DOHH2 (cell line): ENCODE results near the gene AMH.

Experiments
- H3F3A ChIP-seq: fragments of 200-600 bp; sonication (generic), shearing (Covaris generic); 2 replicates; pipeline ENCODE4 v1.6.0; 2016; ENCODE audit warnings: antibody characterized with exemption, mild to moderate bottlenecking; ENCODE audit not compliant: control insufficient read depth, insufficient read depth
- H3K27ac ChIP-seq: fragments of 200-600 bp; sonication (generic); 2 replicates; pipeline ENCODE4 v1.5.1; 2014; ENCODE audit warnings: low read depth, mild to moderate bottlenecking, low read length, moderate library complexity
- H3K27me3 ChIP-seq: fragments of 200-600 bp; sonication (generic); 2 replicates; pipeline ENCODE4 v1.6.1; 2014; ENCODE audit warnings: mild to moderate bottlenecking, low read length, mixed read lengths; ENCODE audit not compliant: control insufficient read depth
- H3K36me3 ChIP-seq: fragments of 200-600 bp; sonication (generic); 2 replicates; pipeline ENCODE4 v1.6.1; 2014; ENCODE audit warnings: mild to moderate bottlenecking, low read length, moderate library complexity, mixed read lengths; ENCODE audit not compliant: control insufficient read depth
- H3K4me1 ChIP-seq: fragments of 200-600 bp; sonication (generic); 2 replicates; pipeline ENCODE4 v1.6.1; 2014; ENCODE audit warnings: mild to moderate bottlenecking, low read length, mixed read lengths; ENCODE audit not compliant: control insufficient read depth
- H3K4me2 ChIP-seq: fragments of 200-600 bp; sonication (generic); 2 replicates; pipeline ENCODE4 v1.6.0; 2014; ENCODE audit warnings: mild to moderate bottlenecking, low read length, moderate library complexity
- H3K4me3 ChIP-seq: fragments of 200-600 bp; sonication (generic); 2 replicates; pipeline ENCODE4 v1.5.1; 2014; ENCODE audit warnings: mild to moderate bottlenecking, low read length, mixed read lengths
- H3K79me2 ChIP-seq: fragments of 200-600 bp; sonication (generic); 2 replicates; pipeline ENCODE4 v1.6.1; 2014; ENCODE audit warnings: mild to moderate bottlenecking, low read length, mixed read lengths; ENCODE audit not compliant: control insufficient read depth
- H3K9me2 ChIP-seq: fragments of 200-600 bp; sonication (generic); replicated peaks from 2 replicates; pipeline ENCODE4 v1.6.1; 2014; ENCODE audit warnings: mild to moderate bottlenecking, low read length, mixed read lengths; ENCODE audit not compliant: control insufficient read depth
- H3K9me3 ChIP-seq: fragments of 200-600 bp; sonication (generic); 2 replicates; pipeline ENCODE4 v1.6.1; 2014; ENCODE audit warnings: antibody characterized with exemption, low read length, mixed read lengths; ENCODE audit not compliant: control insufficient read depth, insufficient read depth
- H4K20me1 ChIP-seq: fragments of 200-600 bp; sonication (generic); 2 replicates; pipeline ENCODE4 v1.6.0; 2014; ENCODE audit warnings: low read depth, mild to moderate bottlenecking, antibody characterized with exemption, low read length, moderate library complexity; ENCODE audit not compliant: control insufficient read depth, insufficient read depth
- EZH2phosphoT487 ChIP-seq: fragments of 200-600 bp; sonication (generic); IDR thresholded peaks from 2 replicates; pipeline ENCODE4 v1.6.1; 2017; ENCODE audit warnings: borderline replicate concordance, mild to moderate bottlenecking, antibody characterized with exemption, low read length, moderate library complexity, mixed read lengths
- TF ChIP-seq, protein P1 (sequence below): fragments of 200-600 bp; sonication (generic); IDR thresholded peaks from one replicate; pipeline ENCODE4 v1.5.1; 2014; ENCODE audit warnings: antibody characterized with exemption, mild to moderate bottlenecking, low read depth, low read length; ENCODE audit not compliant: poor library complexity, severe bottlenecking

The AMH gene

DNA sequence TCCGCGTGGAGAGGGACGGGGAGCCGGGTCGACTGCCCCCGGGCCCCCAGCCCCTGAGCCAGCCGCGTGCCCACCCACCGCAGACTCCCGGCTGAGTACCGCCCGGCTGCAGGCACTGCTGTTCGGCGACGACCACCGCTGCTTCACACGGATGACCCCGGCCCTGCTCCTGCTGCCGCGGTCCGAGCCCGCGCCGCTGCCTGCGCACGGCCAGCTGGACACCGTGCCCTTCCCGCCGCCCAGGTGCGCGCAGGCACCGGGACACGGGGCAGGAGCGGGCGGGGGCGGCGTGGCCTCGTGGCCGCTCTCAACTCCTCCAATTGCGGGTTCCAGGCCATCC is 1.6 kb downstream of the AMH start:
- H3K36me3 ChIP-seq, result peaks cover 40% of the 10 kb centered on the region

DNA sequence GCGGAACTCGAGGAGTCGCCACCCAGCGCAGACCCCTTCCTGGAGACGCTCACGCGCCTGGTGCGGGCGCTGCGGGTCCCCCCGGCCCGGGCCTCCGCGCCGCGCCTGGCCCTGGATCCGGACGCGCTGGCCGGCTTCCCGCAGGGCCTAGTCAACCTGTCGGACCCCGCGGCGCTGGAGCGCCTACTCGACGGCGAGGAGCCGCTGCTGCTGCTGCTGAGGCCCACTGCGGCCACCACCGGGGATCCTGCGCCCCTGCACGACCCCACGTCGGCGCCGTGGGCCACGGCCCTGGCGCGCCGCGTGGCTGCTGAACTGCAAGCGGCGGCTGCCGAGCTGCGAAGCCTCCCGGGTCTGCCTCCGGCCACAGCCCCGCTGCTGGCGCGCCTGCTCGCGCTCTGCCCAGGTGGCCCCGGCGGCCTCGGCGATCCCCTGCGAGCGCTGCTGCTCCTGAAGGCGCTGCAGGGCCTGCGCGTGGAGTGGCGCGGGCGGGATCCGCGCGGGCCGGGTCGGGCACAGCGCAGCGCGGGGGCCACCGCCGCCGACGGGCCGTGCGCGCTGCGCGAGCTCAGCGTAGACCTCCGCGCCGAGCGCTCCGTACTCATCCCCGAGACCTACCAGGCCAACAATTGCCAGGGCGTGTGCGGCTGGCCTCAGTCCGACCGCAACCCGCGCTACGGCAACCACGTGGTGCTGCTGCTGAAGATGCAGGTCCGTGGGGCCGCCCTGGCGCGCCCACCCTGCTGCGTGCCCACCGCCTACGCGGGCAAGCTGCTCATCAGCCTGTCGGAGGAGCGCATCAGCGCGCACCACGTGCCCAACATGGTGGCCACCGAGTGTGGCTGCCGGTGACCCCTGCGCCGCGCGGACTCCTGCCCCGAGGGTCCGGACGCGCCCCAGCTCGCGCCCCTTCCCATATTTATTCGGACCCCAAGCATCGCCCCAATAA is 2.3 kb downstream of the AMH start:
- Histone ChIP-seq H3K9me3 (no peaks in the 10 kb centered on the region), H3K4me1 (peaks cover 33% of the 10 kb centered on the region), H3K4me3 (no peak overlapping the region), H3K9me2 (no peaks in the 10 kb centered on the region), H3K27ac (no peak overlapping the region), H3K27me3 (no peaks in the 10 kb centered on the region), H3K36me3 (peaks cover 33% of the 10 kb centered on the region), H4K20me1 (no peaks in the 10 kb centered on the region), H3K4me2 (no peak overlapping the region), H3K79me2 (no peaks in the 10 kb centered on the region), H3F3A (peaks cover 11% of the 10 kb centered on the region)
- no peak for TF ChIP-seq EZH2phosphoT487
- TF ChIP-seq, protein P1, sequence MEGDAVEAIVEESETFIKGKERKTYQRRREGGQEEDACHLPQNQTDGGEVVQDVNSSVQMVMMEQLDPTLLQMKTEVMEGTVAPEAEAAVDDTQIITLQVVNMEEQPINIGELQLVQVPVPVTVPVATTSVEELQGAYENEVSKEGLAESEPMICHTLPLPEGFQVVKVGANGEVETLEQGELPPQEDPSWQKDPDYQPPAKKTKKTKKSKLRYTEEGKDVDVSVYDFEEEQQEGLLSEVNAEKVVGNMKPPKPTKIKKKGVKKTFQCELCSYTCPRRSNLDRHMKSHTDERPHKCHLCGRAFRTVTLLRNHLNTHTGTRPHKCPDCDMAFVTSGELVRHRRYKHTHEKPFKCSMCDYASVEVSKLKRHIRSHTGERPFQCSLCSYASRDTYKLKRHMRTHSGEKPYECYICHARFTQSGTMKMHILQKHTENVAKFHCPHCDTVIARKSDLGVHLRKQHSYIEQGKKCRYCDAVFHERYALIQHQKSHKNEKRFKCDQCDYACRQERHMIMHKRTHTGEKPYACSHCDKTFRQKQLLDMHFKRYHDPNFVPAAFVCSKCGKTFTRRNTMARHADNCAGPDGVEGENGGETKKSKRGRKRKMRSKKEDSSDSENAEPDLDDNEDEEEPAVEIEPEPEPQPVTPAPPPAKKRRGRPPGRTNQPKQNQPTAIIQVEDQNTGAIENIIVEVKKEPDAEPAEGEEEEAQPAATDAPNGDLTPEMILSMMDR, result no peak

More for the DNA sequence above, 1.6 kb downstream of the AMH start:
- Histone ChIP-seq H3F3A (peaks cover 9% of the 10 kb centered on the region), H3K4me2 (no peak overlapping the region), H4K20me1 (no peaks in the 10 kb centered on the region), H3K9me3 (no peaks in the 10 kb centered on the region), H3K4me3 (no peak overlapping the region), H3K9me2 (no peaks in the 10 kb centered on the region), H3K4me1 (peaks cover 27% of the 10 kb centered on the region), H3K79me2 (no peaks in the 10 kb centered on the region), H3K27me3 (no peaks in the 10 kb centered on the region), H3K27ac (no peak overlapping the region)
- TF ChIP-seq, protein P1, result no peak
- TF ChIP-seq EZH2phosphoT487, result no peak

DNA sequence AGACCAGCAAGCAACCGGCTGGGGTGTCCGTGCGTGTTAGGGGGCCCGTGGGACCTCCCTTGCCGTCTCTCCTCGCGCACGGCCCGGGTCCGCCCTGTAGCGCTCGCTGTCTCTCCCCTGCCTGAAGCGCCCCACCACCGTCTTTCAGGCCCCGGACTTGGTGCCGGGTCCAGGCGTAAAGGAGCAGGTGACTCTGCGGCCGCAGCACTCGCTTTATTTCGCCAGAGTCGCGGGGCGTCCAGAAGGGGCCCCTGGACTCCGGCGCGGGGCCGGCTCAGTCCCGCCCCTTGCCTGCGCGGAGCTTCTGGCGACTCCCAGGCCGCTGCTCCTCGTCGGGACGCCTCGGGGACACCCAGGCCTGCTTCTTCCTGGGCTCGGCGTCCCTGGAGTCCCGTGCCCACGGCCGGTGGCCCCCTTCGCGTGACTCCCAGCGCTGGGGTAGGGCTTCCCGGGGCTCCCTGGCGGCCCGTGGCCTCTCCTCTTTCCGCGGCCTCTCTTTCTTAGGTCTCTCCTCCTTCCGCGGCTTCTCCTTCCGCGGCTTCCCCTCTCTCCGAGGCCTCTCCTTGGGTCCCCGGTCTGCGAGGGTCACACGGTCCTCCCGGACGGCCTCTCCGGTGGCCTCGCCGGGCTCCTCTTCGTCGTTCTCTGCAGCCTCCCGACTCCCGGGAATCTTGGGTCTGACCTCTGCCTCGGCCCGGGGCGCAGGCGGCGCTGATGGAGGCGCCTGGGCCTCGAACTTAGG is 3.1 kb downstream of the AMH start:
- TF ChIP-seq, protein P1, result no peak
- no peak for TF ChIP-seq EZH2phosphoT487
- peaks cover 4% of the 10 kb centered on the region for H3K79me2 ChIP-seq
- peak overlapping the region; percentile 65 for H3K4me2 ChIP-seq
- H3K4me1 ChIP-seq, result peaks cover 42% of the 10 kb centered on the region
- H4K20me1 ChIP-seq, result no peaks in the 10 kb centered on the region
- H3K27ac ChIP-seq, result no peak overlapping the region
- peak overlapping the region; percentile 30; the same call in 1 of the 2 replicates for H3K4me3 ChIP-seq
- H3K9me3 ChIP-seq, result no peaks in the 10 kb centered on the region
- peaks cover 25% of the 10 kb centered on the region for H3K36me3 ChIP-seq
- H3K9me2 ChIP-seq, result no peaks in the 10 kb centered on the region
- peaks cover 11% of the 10 kb centered on the region for H3F3A ChIP-seq
- H3K27me3 ChIP-seq, result no peaks in the 10 kb centered on the region
